Transverse colon (tissue), 3 donors: ENCODE results near the gene CYSLTR1.

Source experiments
- EP300 ChIP-seq: sonication (generic); formaldehyde crosslinking; IDR thresholded peaks from one replicate; pipeline ENCODE4 v1.6.1; 2017; ENCODE audit warnings: antibody characterized with exemption, low read depth
- TF ChIP-seq, protein P1 (sequence below), 5 experiments: fragments of 200-600 bp in 3 of 5; fragments of 450-650 bp in 2 of 5; sonication (generic) in 3 of 5; IDR thresholded peaks; 1 replicate in 2 of 5; 2 replicates in 3 of 5; pipeline ENCODE4 v1.5.1; 2016 to 2017; ENCODE audit warnings: antibody characterized with exemption in 5 of 5, inconsistent platforms in 3 of 5, mild to moderate bottlenecking in 2 of 5, moderate library complexity in 1 of 5

DNA sequence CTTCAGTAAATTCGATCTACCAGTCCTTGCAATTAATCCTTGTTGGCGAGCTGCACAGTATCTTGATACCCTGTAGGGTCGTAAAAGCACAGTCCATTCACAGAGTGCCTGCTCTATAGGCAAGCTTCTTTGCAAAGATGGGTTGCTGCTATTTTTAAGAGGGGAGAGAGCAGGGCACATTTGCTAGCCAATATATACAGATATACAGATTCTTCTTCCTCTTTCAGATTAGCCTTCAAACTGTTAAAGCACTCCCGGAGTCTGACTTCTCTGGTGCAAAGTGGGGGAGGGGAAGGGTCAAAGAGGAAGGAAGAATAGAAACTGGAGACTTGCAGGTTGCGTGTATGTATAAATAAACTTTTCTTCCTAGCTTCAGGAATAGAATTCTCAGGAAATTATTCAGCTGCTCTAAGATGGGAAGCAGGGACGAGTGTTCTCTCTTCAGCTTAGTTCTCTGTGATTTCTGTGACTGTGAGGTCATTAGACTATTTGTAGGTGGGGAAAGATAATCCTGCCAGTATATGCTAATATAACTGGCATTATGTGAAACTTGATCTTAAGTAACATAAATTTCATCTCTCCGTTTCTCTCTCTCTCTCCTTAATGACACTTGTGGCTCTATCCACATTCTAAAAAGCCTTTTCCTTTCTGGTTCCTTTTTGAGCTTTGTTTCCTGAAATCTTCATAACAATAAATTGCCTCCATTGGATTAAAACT, at the start of gene CYSLTR1:
- TF ChIP-seq, protein P1, sequence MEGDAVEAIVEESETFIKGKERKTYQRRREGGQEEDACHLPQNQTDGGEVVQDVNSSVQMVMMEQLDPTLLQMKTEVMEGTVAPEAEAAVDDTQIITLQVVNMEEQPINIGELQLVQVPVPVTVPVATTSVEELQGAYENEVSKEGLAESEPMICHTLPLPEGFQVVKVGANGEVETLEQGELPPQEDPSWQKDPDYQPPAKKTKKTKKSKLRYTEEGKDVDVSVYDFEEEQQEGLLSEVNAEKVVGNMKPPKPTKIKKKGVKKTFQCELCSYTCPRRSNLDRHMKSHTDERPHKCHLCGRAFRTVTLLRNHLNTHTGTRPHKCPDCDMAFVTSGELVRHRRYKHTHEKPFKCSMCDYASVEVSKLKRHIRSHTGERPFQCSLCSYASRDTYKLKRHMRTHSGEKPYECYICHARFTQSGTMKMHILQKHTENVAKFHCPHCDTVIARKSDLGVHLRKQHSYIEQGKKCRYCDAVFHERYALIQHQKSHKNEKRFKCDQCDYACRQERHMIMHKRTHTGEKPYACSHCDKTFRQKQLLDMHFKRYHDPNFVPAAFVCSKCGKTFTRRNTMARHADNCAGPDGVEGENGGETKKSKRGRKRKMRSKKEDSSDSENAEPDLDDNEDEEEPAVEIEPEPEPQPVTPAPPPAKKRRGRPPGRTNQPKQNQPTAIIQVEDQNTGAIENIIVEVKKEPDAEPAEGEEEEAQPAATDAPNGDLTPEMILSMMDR (IDR thresholded peaks at IDR 0.05): no peak
- TF ChIP-seq EP300: no peak
